ENCODE results near the gene CACNA1B.

DNA sequence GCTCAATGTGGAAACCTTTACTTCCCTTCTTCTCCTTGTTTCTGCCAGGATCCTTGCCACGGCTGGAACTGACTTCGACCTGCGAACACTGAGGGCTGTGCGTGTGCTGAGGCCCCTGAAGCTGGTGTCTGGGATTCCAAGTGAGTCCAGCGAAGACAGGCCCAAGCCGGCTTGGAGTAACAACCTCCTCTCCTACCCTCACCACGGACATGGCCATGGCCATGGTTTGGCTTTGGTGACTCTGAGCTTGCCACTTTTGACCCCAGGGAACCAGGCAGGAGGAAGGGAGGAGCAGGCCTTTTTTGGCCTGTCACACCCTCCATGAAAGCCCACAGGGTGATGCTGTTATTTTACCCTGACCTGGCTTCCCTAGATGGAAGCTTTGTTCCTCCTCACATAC is 35.5 kb downstream of the CACNA1B start:
- TF ChIP-seq, protein P1, sequence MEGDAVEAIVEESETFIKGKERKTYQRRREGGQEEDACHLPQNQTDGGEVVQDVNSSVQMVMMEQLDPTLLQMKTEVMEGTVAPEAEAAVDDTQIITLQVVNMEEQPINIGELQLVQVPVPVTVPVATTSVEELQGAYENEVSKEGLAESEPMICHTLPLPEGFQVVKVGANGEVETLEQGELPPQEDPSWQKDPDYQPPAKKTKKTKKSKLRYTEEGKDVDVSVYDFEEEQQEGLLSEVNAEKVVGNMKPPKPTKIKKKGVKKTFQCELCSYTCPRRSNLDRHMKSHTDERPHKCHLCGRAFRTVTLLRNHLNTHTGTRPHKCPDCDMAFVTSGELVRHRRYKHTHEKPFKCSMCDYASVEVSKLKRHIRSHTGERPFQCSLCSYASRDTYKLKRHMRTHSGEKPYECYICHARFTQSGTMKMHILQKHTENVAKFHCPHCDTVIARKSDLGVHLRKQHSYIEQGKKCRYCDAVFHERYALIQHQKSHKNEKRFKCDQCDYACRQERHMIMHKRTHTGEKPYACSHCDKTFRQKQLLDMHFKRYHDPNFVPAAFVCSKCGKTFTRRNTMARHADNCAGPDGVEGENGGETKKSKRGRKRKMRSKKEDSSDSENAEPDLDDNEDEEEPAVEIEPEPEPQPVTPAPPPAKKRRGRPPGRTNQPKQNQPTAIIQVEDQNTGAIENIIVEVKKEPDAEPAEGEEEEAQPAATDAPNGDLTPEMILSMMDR (IDR thresholded peaks at IDR 0.05): no peak
- TF ChIP-seq EZH2 (IDR thresholded peaks at IDR 0.05; ENCODE audit: borderline replicate concordance, insufficient read depth, low read depth, low read length, poor library complexity, severe bottlenecking): no peak
